Measurements from ENCODE around the gene AIRE. TPM values are rescaled to one million over a fixed set of nuclear protein-coding genes. Genes with fewer than 3 reads are reported as not detected.

Gene AIRE
- total RNA-seq, 1 donor from 2014 or later, result not detected

- no peak overlapping the region for H3K27ac Mint-ChIP-seq (ENCODE audit: unreplicated experiment)
- no peak overlapping the region for H3K4me3 Mint-ChIP-seq (ENCODE audit: unreplicated experiment)
- no peak for DNase-seq (ENCODE audit: extremely low spot score, unreplicated experiment)
- H3K36me3 Mint-ChIP-seq (ENCODE audit: unreplicated experiment), result no peaks in the 10 kb centered on the region
- H3K27me3 Mint-ChIP-seq (ENCODE audit: unreplicated experiment), result peaks cover 3% of the 10 kb centered on the region
- H3K9me3 Mint-ChIP-seq (ENCODE audit: unreplicated experiment), result no peaks in the 10 kb centered on the region
- no peak for TF ChIP-seq CTCF (IDR thresholded peaks at IDR 0.05)
- peaks cover 14% of the 10 kb centered on the region for H3K4me1 Mint-ChIP-seq (ENCODE audit: unreplicated experiment)
Measured at GRCh38 chr21:44291936-44292811, 6.5 kb downstream of the AIRE start.

DNA sequence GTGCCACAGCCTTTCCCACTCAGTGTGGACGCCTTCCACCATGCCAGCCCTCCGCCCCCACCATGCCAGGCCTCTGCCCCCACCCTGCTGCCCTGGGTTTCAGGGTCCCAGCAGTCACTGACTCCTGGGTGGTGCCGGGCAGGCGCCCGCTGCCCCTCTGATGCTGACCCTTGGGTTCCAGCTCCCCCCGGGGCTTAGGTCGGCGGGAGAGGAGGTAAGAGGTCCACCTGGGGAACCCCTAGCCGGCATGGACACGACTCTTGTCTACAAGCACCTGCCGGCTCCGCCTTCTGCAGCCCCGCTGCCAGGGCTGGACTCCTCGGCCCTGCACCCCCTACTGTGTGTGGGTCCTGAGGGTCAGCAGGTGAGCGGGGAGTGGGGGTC lies 7.1 kb downstream of the AIRE start:
- DNase-seq (ENCODE audit: extremely low spot score, unreplicated experiment), result no peak
- no peaks in the 10 kb centered on the region for H3K36me3 Mint-ChIP-seq (ENCODE audit: unreplicated experiment)
- H3K9me3 Mint-ChIP-seq (ENCODE audit: unreplicated experiment), result no peaks in the 10 kb centered on the region
- TF ChIP-seq CTCF (IDR thresholded peaks at IDR 0.05), result no peak
- H3K4me3 Mint-ChIP-seq (ENCODE audit: unreplicated experiment), result no peak overlapping the region
- peaks cover 20% of the 10 kb centered on the region for H3K4me1 Mint-ChIP-seq (ENCODE audit: unreplicated experiment)
- peaks cover 1% of the 10 kb centered on the region for H3K27me3 Mint-ChIP-seq (ENCODE audit: unreplicated experiment)
- H3K27ac Mint-ChIP-seq (ENCODE audit: unreplicated experiment), result no peak overlapping the region

DNA sequence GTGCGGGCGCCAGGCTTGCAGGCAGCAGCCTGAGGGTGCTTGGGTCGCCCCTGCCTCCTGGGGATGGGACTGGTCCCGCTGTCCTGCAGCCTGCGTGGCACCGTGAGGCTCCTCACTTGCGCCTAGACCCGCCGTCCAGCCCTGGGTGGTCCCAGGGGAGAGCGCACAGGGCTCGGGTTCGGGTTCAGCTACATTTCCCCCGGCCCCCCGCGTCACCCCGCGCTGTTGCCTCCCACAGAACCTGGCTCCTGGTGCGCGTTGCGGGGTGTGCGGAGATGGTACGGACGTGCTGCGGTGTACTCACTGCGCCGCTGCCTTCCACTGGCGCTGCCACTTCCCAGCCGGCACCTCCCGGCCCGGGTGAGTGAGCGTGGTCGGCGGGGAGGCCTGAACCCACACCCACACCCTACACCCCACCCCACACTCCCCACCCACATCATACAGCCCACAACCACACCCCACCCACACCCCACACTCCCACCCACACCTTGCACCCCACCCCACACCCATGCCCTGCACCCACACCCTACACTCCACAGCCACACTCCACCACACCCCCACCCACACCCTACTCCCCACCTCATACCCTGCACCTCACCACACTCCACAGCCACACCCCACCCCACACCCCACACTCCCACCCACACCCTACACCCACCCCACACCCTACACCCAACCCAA lies 8.0 kb downstream of the AIRE start:
- no peak for DNase-seq (ENCODE audit: extremely low spot score, unreplicated experiment)
- Mint-ChIP-seq H3K9me3 (ENCODE audit: unreplicated experiment) (no peaks in the 10 kb centered on the region), H3K27ac (ENCODE audit: unreplicated experiment) (no peak overlapping the region), H3K27me3 (ENCODE audit: unreplicated experiment) (no peaks in the 10 kb centered on the region), H3K4me3 (ENCODE audit: unreplicated experiment) (no peak overlapping the region), H3K4me1 (ENCODE audit: unreplicated experiment) (peaks cover 25% of the 10 kb centered on the region), H3K36me3 (ENCODE audit: unreplicated experiment) (no peaks in the 10 kb centered on the region)
- TF ChIP-seq CTCF (IDR thresholded peaks at IDR 0.05), result no peak

- H3K27me3 Mint-ChIP-seq (ENCODE audit: unreplicated experiment), result no peaks in the 10 kb centered on the region
- H3K36me3 Mint-ChIP-seq (ENCODE audit: unreplicated experiment), result no peaks in the 10 kb centered on the region
- H3K27ac Mint-ChIP-seq (ENCODE audit: unreplicated experiment), result no peak overlapping the region
- no peak for TF ChIP-seq CTCF (IDR thresholded peaks at IDR 0.05)
- peaks cover 30% of the 10 kb centered on the region for H3K4me1 Mint-ChIP-seq (ENCODE audit: unreplicated experiment)
- DNase-seq (ENCODE audit: extremely low spot score, unreplicated experiment), result no peak
- H3K9me3 Mint-ChIP-seq (ENCODE audit: unreplicated experiment), result no peaks in the 10 kb centered on the region
- no peak overlapping the region for H3K4me3 Mint-ChIP-seq (ENCODE audit: unreplicated experiment)
Measured at GRCh38 chr21:44294391-44295162, 8.9 kb downstream of the AIRE start.
